A549 (cell line): ENCODE results near the gene ATN1. TPM values are rescaled to one million over a fixed set of nuclear protein-coding genes. Genes with fewer than 3 reads are reported as not detected.

Source experiments
- ATAC-seq, 2 experiments: fragments of 200-7000 bp in 1 of 2; fragments of >200 bp in 1 of 2; cut with Nextera tagmentation in 1 of 2; cut with Tn5 transposase in 1 of 2; 3 replicates each; pipeline versions ENCODE4 v1.8.0 to v1.9.1; 2018 to 2020; ENCODE audit warnings: mild to moderate bottlenecking in 1 of 2, moderate library complexity in 1 of 2
- CTCF ChIA-PET: fragments of 300-600 bp; sonication (Branson Sonifier 250); formaldehyde crosslinking; extraction: SDS; loops from one replicate; lab custom pipeline; 2021; ENCODE audit warnings: antibody characterized with exemption, inconsistent platforms; lab: Yijun Ruan, JAX
- POLR2A ChIA-PET: fragments of 350-600 bp; formaldehyde crosslinking; extraction: SDS; loops from one replicate; lab custom pipeline; 2021; ENCODE audit warnings: antibody characterized with exemption, inconsistent platforms; lab: Yijun Ruan, JAX
- DNase-seq, 2 experiments: peaks; one replicate each; pipeline versions ENCODE4 v3.0.0 to v3.0.0-alpha.2; 2011 to 2016; ENCODE audit warnings: low read depth in 1 of 2, low spot score in 1 of 2
- FAIRE-seq: peaks from 2 replicates; lab custom pipeline; 2011; peaks lifted over from hg19 to GRCh38; lab: Jason Lieb, UNC
- H3K27ac ChIP-seq, 2 experiments: fragments of >200 bp; sonication (Bioruptor Twin); formaldehyde crosslinking; 3 replicates each; pipeline ENCODE4 v1.5.1; 2016 to 2017
- H3K4me1 ChIP-seq: fragments of >200 bp; sonication (Bioruptor Twin); formaldehyde crosslinking; 3 replicates; pipeline ENCODE4 v1.6.1; 2016
- H3K4me2 ChIP-seq: fragments of >200 bp; sonication (Bioruptor Twin); formaldehyde crosslinking; 3 replicates; pipeline ENCODE4 v1.6.1; 2016
- H3K4me3 ChIP-seq: fragments of >200 bp; sonication (Bioruptor Twin); formaldehyde crosslinking; 3 replicates; pipeline ENCODE4 v1.5.1; 2016
- H3K9me3 ChIP-seq: fragments of >200 bp; sonication (Bioruptor Twin); formaldehyde crosslinking; 3 replicates; pipeline ENCODE4 v1.6.1; 2016
- CBX2 ChIP-seq: fragments of 200-600 bp; sonication (generic); IDR thresholded peaks from 2 replicates; pipeline ENCODE4 v1.6.1; 2016; ENCODE audit warnings: low read depth, mild to moderate bottlenecking, borderline replicate concordance
- EHF ChIP-seq: fragments of 250-450 bp; sonication (Bioruptor Pico); IDR thresholded peaks from 2 replicates; pipeline ENCODE4 v1.5.0; 2020; ENCODE audit warnings: mild to moderate bottlenecking
- EHMT2 ChIP-seq: fragments of 200-600 bp; sonication (generic); IDR thresholded peaks from 2 replicates; pipeline ENCODE4 v1.6.1; 2016; ENCODE audit warnings: antibody characterized with exemption, low read depth, mild to moderate bottlenecking, moderate library complexity
- FOSL2 ChIP-seq, 2 experiments: fragments of 450-650 bp in 1 of 2; fragments of >200 bp in 1 of 2; sonication (Bioruptor Twin) in 1 of 2; formaldehyde crosslinking; IDR thresholded peaks; 2 replicates each; pipeline versions ENCODE4 v1.5.0 to v1.6.1; 2016 to 2020; ENCODE audit warnings: mild to moderate bottlenecking in 1 of 2, moderate library complexity in 1 of 2
- HDAC2 ChIP-seq: fragments of 200-600 bp; sonication (generic); IDR thresholded peaks from 2 replicates; pipeline ENCODE4 v1.6.1; 2016
- HEYL ChIP-seq: fragments of 250-450 bp; sonication (Bioruptor Pico); IDR thresholded peaks from 2 replicates; pipeline ENCODE4 v1.8.0; 2021; ENCODE audit warnings: mild to moderate bottlenecking, moderate library complexity
- HMGXB4 ChIP-seq: fragments of 250-450 bp; sonication (Bioruptor Pico); IDR thresholded peaks from 2 replicates; pipeline ENCODE4 v1.5.0; 2021; ENCODE audit warnings: mild to moderate bottlenecking, moderate library complexity, borderline replicate concordance
- HOXB13 ChIP-seq: fragments of 250-450 bp; sonication (Bioruptor Pico); IDR thresholded peaks from 2 replicates; pipeline ENCODE4 v1.5.0; 2020; ENCODE audit warnings: low read depth, mild to moderate bottlenecking, moderate library complexity
- HOXB5 ChIP-seq: fragments of 250-450 bp; sonication (Bioruptor Pico); IDR thresholded peaks from 2 replicates; pipeline ENCODE4 v1.5.0; 2020; ENCODE audit warnings: mild to moderate bottlenecking, moderate library complexity
- JUNB ChIP-seq: fragments of >200 bp; sonication (Bioruptor Twin); formaldehyde crosslinking; IDR thresholded peaks from 2 replicates; pipeline ENCODE4 v1.6.1; 2016
- NFE2L2 ChIP-seq: fragments of 150-350 bp; conservative IDR thresholded peaks from 2 replicates; pipeline ENCODE4 v1.6.1; 2014; ENCODE audit warnings: low read length
- NPAS2 ChIP-seq: fragments of 250-450 bp; sonication (Bioruptor Pico); IDR thresholded peaks from 2 replicates; pipeline ENCODE4 v1.8.0; 2022; ENCODE audit warnings: mild to moderate bottlenecking, moderate library complexity, borderline replicate concordance
- PHF8 ChIP-seq: fragments of 200-600 bp; sonication (generic); IDR thresholded peaks from 2 replicates; pipeline ENCODE4 v1.6.1; 2016; ENCODE audit warnings: low read depth, mild to moderate bottlenecking, antibody characterized with exemption, moderate library complexity, borderline replicate concordance
- RCOR1 ChIP-seq: fragments of 150-350 bp; IDR thresholded peaks from 2 replicates; pipeline ENCODE4 v1.6.1; 2014; ENCODE audit warnings: antibody characterized with exemption, low read length, low read depth
- RNF2 ChIP-seq: fragments of 200-600 bp; sonication (generic); IDR thresholded peaks from 2 replicates; pipeline ENCODE4 v1.6.1; 2016; ENCODE audit warnings: low read depth, mild to moderate bottlenecking, antibody characterized with exemption, moderate library complexity, borderline replicate concordance
- TFCP2L1 ChIP-seq: fragments of 250-450 bp; sonication (Bioruptor Pico); IDR thresholded peaks from 2 replicates; pipeline ENCODE4 v1.5.0; 2021; ENCODE audit warnings: mild to moderate bottlenecking
- WGBS: methylation state at CpG from one replicate; pipeline ENCODE4 v1.1.6; 2017; ENCODE audit errors: missing lambda C conversion rate; 5-methylcytosine and 5-hydroxymethylcytosine counted together
- polyA plus RNA-seq, 4 experiments: library from polyadenylated mRNA; depleted of rRNA in 3 of 4; stranded (reverse); fragments of >200 nt; fragmentation: RNase III in 1 of 4; extraction: RNeasy Plus Mini Kit Qiagen cat#74134 plus additional on column Dnase treatment in 1 of 4; gene quantifications; 2 replicates in 3 of 4; 3 replicates in 1 of 4; pipeline ENCODE4 v1.2.3, GENCODE V29; 2011 to 2017
- TF ChIP-seq, protein P1 (sequence below): fragments of 150-350 bp; IDR thresholded peaks from 2 replicates; pipeline ENCODE4 v1.6.1; 2014; ENCODE audit warnings: low read depth, mild to moderate bottlenecking, low read length
- TF ChIP-seq, protein P2 (sequence below): IDR thresholded peaks from 2 replicates; pipeline ENCODE4 v1.6.1; 2012; ENCODE audit warnings: low read depth, borderline replicate concordance
- TF ChIP-seq, protein P3 (sequence below): IDR thresholded peaks from 2 replicates; pipeline ENCODE4 v1.6.1; 2012

ATN1 gene
- polyA plus RNA-seq, 2 of the 4 experiments (the other 2 are of a cell fraction), result 11.3 to 51.6 TPM

DNA sequence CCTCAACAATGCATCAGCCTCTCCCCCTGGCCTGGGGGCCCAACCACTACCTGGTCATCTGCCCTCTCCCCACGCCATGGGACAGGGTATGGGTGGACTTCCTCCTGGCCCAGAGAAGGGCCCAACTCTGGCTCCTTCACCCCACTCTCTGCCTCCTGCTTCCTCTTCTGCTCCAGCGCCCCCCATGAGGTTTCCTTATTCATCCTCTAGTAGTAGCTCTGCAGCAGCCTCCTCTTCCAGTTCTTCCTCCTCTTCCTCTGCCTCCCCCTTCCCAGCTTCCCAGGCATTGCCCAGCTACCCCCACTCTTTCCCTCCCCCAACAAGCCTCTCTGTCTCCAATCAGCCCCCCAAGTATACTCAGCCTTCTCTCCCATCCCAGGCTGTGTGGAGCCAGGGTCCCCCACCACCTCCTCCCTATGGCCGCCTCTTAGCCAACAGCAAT lies 8.5 kb downstream of the ATN1 start:
- ChIA-PET POLR2A (interaction anchor here (0.6 to 3.8 kb wide), 2 partner anchors 8 to 11 kb away, joined by 3 to 44 read pairs; partner anchors contain the start of gene ATN1), CTCF (interaction anchor here (1.4 to 22.6 kb wide), 4 partner anchors 6 to 72 kb away, joined by 4 to 370 read pairs (median 276); partner anchors contain the start of genes ATN1, C12orf57, PTPN6 and RNU7-1)
- peak overlapping the region in 1 of 2 experiments; percentile 14; a peak in 2 of 6 replicates for H3K27ac ChIP-seq
- H3K4me1 ChIP-seq, result peaks cover 45% of the 10 kb centered on the region
- FAIRE-seq (no peak), DNase-seq (no peak), ATAC-seq (no peak)
- no peaks in the 10 kb centered on the region for H3K9me3 ChIP-seq
- H3K4me2 ChIP-seq, result no peak overlapping the region
- TF ChIP-seq, protein P1, sequence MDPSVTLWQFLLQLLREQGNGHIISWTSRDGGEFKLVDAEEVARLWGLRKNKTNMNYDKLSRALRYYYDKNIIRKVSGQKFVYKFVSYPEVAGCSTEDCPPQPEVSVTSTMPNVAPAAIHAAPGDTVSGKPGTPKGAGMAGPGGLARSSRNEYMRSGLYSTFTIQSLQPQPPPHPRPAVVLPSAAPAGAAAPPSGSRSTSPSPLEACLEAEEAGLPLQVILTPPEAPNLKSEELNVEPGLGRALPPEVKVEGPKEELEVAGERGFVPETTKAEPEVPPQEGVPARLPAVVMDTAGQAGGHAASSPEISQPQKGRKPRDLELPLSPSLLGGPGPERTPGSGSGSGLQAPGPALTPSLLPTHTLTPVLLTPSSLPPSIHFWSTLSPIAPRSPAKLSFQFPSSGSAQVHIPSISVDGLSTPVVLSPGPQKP, result no peak
- TF ChIP-seq NFE2L2 (no peak), PHF8 (no peak), EHF (no peak), RCOR1 (no peak), HEYL (CRISPR knock-in tag) (no peak), HDAC2 (no peak), TFCP2L1 (CRISPR knock-in tag) (no peak), FOSL2 (IDR thresholded peaks at IDR 0.05) (no peak), FOSL2 (CRISPR knock-in tag; IDR thresholded peaks at IDR 0.05) (no peak), RNF2 (no peak), JUNB (no peak), HOXB5 (CRISPR knock-in tag) (no peak), EHMT2 (no peak)
- TF ChIP-seq, protein P2, sequence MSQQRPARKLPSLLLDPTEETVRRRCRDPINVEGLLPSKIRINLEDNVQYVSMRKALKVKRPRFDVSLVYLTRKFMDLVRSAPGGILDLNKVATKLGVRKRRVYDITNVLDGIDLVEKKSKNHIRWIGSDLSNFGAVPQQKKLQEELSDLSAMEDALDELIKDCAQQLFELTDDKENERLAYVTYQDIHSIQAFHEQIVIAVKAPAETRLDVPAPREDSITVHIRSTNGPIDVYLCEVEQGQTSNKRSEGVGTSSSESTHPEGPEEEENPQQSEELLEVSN, result no peak
- TF ChIP-seq, protein P3, sequence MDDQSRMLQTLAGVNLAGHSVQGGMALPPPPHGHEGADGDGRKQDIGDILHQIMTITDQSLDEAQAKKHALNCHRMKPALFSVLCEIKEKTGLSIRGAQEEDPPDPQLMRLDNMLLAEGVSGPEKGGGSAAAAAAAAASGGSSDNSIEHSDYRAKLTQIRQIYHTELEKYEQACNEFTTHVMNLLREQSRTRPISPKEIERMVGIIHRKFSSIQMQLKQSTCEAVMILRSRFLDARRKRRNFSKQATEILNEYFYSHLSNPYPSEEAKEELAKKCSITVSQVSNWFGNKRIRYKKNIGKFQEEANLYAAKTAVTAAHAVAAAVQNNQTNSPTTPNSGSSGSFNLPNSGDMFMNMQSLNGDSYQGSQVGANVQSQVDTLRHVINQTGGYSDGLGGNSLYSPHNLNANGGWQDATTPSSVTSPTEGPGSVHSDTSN, result no peak
- no peak overlapping the region for H3K4me3 ChIP-seq
- 96% methylated on average over 3 of the region's 3 CpGs for WGBS

- Histone ChIP-seq H3K4me1 (peaks cover 48% of the 10 kb centered on the region), H3K4me2 (peak overlapping the region; percentile 73), H3K9me3 (no peaks in the 10 kb centered on the region), H3K4me3 (peak overlapping the region; percentile 49), H3K27ac (peak overlapping the region; percentile 81 to 92)
- 86% methylated on average over 19 of the region's 36 CpGs for WGBS
- no peak for FAIRE-seq
- no peak for DNase-seq
- ATAC-seq, result peak in 1 of 2 experiments; percentile 3; a peak in 3 of 6 replicates
- POLR2A ChIA-PET, result interaction anchor here (1.2 to 3.8 kb wide), 4 partner anchors 11 to 69 kb away, joined by 4 to 44 read pairs (median 8); partner anchors contain the start of genes SPSB2 and TPI1
- TF ChIP-seq CBX2 (no peak), NPAS2 (CRISPR knock-in tag) (no peak), HOXB13 (CRISPR knock-in tag) (no peak), HMGXB4 (CRISPR knock-in tag) (no peak), PHF8 (no peak)
- CTCF ChIA-PET, result interaction anchor here (0.9 to 22.6 kb wide), 12 partner anchors 5 to 171 kb away, joined by 3 to 370 read pairs (median 17); partner anchors contain the start of genes ATN1, C12orf57, PTPN6 and RNU7-1
These were observed 9.1 kb downstream of the ATN1 start for GRCh38 chr12:6936636-6937480.
